CD4-positive, alpha-beta T cell (primary cell): ENCODE results near the gene ZNF681. TPM values are rescaled to one million over a fixed set of nuclear protein-coding genes. Genes with fewer than 3 reads are reported as not detected.

Experiments used
- ATAC-seq: fragments of 200-7000 bp; cut with Tn5 transposase; one replicate; pipeline ENCODE4 v1.10.0; 2022; ENCODE audit warnings: mild to moderate bottlenecking; ENCODE audit not compliant: poor library complexity
- CTCF ChIA-PET: fragments of 350-600 bp; sonication (Branson Sonifier 250); formaldehyde crosslinking; loops from one replicate; lab custom pipeline; 2021; ENCODE audit warnings: antibody characterized with exemption, inconsistent platforms; lab: Charles Lee
- POLR2A ChIA-PET: fragments of 350-600 bp; sonication (Branson Sonifier 250); formaldehyde crosslinking; loops from one replicate; lab custom pipeline; 2021; ENCODE audit warnings: antibody characterized with exemption, inconsistent platforms; lab: Charles Lee
- DNase-seq, 14 experiments: peaks; one replicate each; pipeline ENCODE4 v3.0.0-alpha.2; 2013 to 2020; ENCODE audit warnings: mixed read lengths in 2 of 14
- H3K27ac ChIP-seq, 2 donors: one replicate each; pipeline versions ENCODE4 v1.5.1 to v1.7.0; 2013; ENCODE audit warnings: low read length in 2 of 2, low read depth in 1 of 2, mild to moderate bottlenecking in 1 of 2
- H3K27me3 ChIP-seq, 2 experiments: 1 replicate in 1 of 2; 2 replicates in 1 of 2; pipeline versions ENCODE4 v1.6.1 to v1.7.0; 2013; ENCODE audit warnings: low read length in 2 of 2, control low read depth in 1 of 2, mild to moderate bottlenecking in 1 of 2, moderate library complexity in 1 of 2; ENCODE audit not compliant: insufficient read depth in 2 of 2, control insufficient read depth in 1 of 2
- H3K36me3 ChIP-seq: one replicate; pipeline ENCODE4 v1.6.1; 2013; ENCODE audit warnings: low read length, control low read depth; ENCODE audit not compliant: insufficient read depth
- H3K4me1 ChIP-seq: one replicate; pipeline ENCODE4 v1.6.1; 2013; ENCODE audit warnings: low read length, control low read depth; ENCODE audit not compliant: insufficient read depth
- H3K4me3 ChIP-seq: one replicate; pipeline ENCODE4 v1.5.1; 2013; ENCODE audit warnings: mild to moderate bottlenecking, low read length, moderate library complexity
- H3K9me3 ChIP-seq, 2 experiments: 1 replicate in 1 of 2; 2 replicates in 1 of 2; pipeline versions ENCODE4 v1.6.1 to v1.7.0; 2013; ENCODE audit warnings: low read length in 2 of 2, mild to moderate bottlenecking in 2 of 2, control low read depth in 1 of 2, moderate library complexity in 1 of 2; ENCODE audit not compliant: control insufficient read depth in 1 of 2, insufficient read depth in 1 of 2
- H3K27ac Mint-ChIP-seq: one replicate; pipeline ENCODE4 v1.8.0; 2020; ENCODE audit warnings: mixed read lengths
- H3K27me3 Mint-ChIP-seq: one replicate; pipeline ENCODE4 v1.8.0; 2021; ENCODE audit warnings: mixed read lengths
- H3K36me3 Mint-ChIP-seq: one replicate; pipeline ENCODE4 v1.8.0; 2021; ENCODE audit warnings: low read depth, mixed read lengths
- H3K4me1 Mint-ChIP-seq: one replicate; pipeline ENCODE4 v1.8.0; 2021; ENCODE audit warnings: low read depth, mixed read lengths
- H3K4me3 Mint-ChIP-seq: one replicate; pipeline ENCODE4 v1.8.0; 2020; ENCODE audit warnings: mild to moderate bottlenecking, mixed read lengths
- H3K9me3 Mint-ChIP-seq: one replicate; pipeline ENCODE4 v1.8.0; 2020; ENCODE audit warnings: mixed read lengths
- CTCF ChIP-seq: fragments of 200-600 bp; IDR thresholded peaks from one replicate; pipeline ENCODE4 v1.8.0; 2022; ENCODE audit warnings: antibody characterized with exemption, mild to moderate bottlenecking
- intact Hi-C, 2 experiments: fragments of 100-400 bp; cut with DNase I in 1 of 2; cut with micrococcal nuclease in 1 of 2; formaldehyde crosslinking; loops; one replicate each; pipeline versions ENCODE4 v1.15.1 to v1.9.0; 2023 to 2025; cut with DNase I, micrococcal nuclease
- total RNA-seq, 174 experiments: library from RNA in 2 of 174; stranded (reverse) in 2 of 174; gene quantifications; one replicate each; pipeline ENCODE4 v1.2.3 and lab custom pipeline; 2021 to 2026

ZNF681 gene
- total RNA-seq, 2 experiments from 2014 or later = 1.6 to 2.6 TPM

DNA sequence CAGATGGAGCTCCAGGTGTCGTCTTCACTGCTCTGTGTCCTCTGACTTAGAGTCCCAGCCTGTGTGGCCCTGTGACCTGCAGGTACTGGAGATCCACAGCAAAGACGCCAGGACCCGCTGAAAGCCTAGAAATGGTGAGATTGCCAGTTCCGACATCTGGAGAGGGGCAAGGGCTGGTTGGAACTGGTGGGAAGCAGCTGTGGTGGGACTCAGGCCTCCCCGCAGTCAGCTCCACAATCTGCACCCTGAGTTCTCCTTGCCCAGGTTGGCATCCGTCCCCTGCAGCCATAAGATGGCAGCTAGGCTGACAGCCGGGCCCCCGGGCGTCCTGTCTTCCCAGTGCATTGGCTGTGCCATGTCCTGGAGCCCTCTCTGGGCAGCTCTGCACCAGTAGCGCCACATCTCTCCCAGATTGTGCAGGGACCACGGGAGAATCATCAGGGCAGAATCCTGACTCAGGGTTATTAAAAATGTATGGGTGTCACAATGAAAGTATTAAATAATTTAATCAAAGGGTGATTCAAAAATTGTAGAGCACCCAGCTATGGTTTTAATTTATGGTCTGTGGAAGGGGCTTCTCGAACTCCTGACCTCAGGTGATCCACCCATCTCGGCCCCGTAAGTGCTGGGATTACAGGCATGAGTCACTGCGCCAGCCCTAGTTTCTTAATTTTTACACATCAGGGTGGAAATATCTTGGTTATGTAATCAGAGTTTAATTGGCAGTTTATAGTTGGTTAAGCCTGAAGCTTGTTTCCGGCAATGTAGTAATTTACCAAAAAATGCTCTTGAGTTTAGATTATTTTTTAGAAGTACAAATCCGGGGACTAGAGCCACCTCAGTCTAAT, 32.2 kb upstream of the ZNF681 start:
- H3K27me3 Mint-ChIP-seq = no peaks in the 10 kb centered on the region
- ChIA-PET POLR2A (no interaction called here), CTCF (no interaction called here)
- H3K4me3 Mint-ChIP-seq = no peak overlapping the region
- intact Hi-C loops = no loop called here
- TF ChIP-seq CTCF = no peak
- H3K9me3 Mint-ChIP-seq = peaks cover 3% of the 10 kb centered on the region
- peaks cover 12% of the 10 kb centered on the region for H3K4me1 Mint-ChIP-seq
- H3K27me3 ChIP-seq = no peaks in the 10 kb centered on the region
- H3K4me3 ChIP-seq = no peak overlapping the region
- DNase-seq = no peak
- H3K4me1 ChIP-seq = no peaks in the 10 kb centered on the region
- H3K9me3 ChIP-seq = peaks cover 2 to 9% of the 10 kb centered on the region in 2 experiments
- H3K36me3 Mint-ChIP-seq = peaks cover 36% of the 10 kb centered on the region
- no peak overlapping the region for H3K27ac ChIP-seq
- ATAC-seq = no peak
- no peaks in the 10 kb centered on the region for H3K36me3 ChIP-seq
- no peak overlapping the region for H3K27ac Mint-ChIP-seq

GRCh38 chr19:23789246-23789645, 30.6 kb upstream of the ZNF681 start:
- Mint-ChIP-seq H3K27me3 (no peaks in the 10 kb centered on the region), H3K9me3 (peaks cover under 1% of the 10 kb centered on the region), H3K4me3 (no peak overlapping the region), H3K36me3 (peaks cover 36% of the 10 kb centered on the region), H3K27ac (no peak overlapping the region), H3K4me1 (peaks cover 9% of the 10 kb centered on the region)
- Histone ChIP-seq H3K4me3 (no peak overlapping the region), H3K4me1 (no peaks in the 10 kb centered on the region), H3K27me3 (no peaks in the 10 kb centered on the region), H3K27ac (no peak overlapping the region), H3K9me3 (peaks cover 0 to 6% of the 10 kb centered on the region in 2 experiments), H3K36me3 (no peaks in the 10 kb centered on the region)
- ATAC-seq = no peak
- POLR2A ChIA-PET = no interaction called here
- no peak for TF ChIP-seq CTCF
- intact Hi-C loops = no loop called here
- DNase-seq = no peak
- CTCF ChIA-PET = no interaction called here

DNA sequence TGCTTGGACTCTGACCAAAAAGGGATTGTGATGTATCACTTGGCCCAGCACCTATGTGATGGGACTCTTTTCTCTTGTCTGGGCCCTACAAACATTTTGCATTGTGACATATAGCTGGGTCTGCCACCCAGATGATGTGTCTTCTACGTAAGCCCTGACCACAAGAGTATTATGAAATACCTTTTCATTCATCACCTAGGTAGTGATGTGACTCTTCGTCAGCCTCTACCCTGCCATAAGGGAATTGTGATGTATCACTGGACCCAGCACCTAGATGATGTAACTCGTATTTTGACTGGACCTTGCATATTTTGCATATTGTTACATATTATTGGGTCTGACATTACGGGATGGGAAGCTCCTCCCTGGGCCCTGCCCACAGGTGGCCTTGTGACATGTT, 29.7 kb upstream of the ZNF681 start:
- Histone ChIP-seq H3K27me3 (no peaks in the 10 kb centered on the region), H3K9me3 (peaks cover 0 to 6% of the 10 kb centered on the region in 2 experiments), H3K27ac (no peak overlapping the region), H3K4me1 (no peaks in the 10 kb centered on the region), H3K36me3 (no peaks in the 10 kb centered on the region), H3K4me3 (no peak overlapping the region)
- H3K4me1 Mint-ChIP-seq = peaks cover 9% of the 10 kb centered on the region
- TF ChIP-seq CTCF = no peak
- no peaks in the 10 kb centered on the region for H3K9me3 Mint-ChIP-seq
- H3K27me3 Mint-ChIP-seq = no peaks in the 10 kb centered on the region
- POLR2A ChIA-PET = no interaction called here
- ATAC-seq (no peak), DNase-seq (no peak)
- H3K36me3 Mint-ChIP-seq = peaks cover 42% of the 10 kb centered on the region
- intact Hi-C loops = no loop called here
- H3K4me3 Mint-ChIP-seq = no peak overlapping the region
- CTCF ChIA-PET = no interaction called here
- no peak overlapping the region for H3K27ac Mint-ChIP-seq
